Measurements from ENCODE around the gene NUTF2. TPM values are rescaled to one million over a fixed set of nuclear protein-coding genes. Genes with fewer than 3 reads are reported as not detected.
"Not testable (repeated sequence)": the region's sequence is repeated elsewhere in the genome, so short reads cannot be mapped to it uniquely, and the experiment has no call there.

NUTF2 gene
- polyA plus RNA-seq, 3 donors = 64.2 to 104 (median 90.3) TPM

- no peaks in the 10 kb centered on the region for H3K9me3 ChIP-seq (replicated peaks in 1 of 2; ENCODE audit: control insufficient read depth in 1 of 2, insufficient read depth in 1 of 2, low read length in 2 of 2)
- H3K4me2 ChIP-seq (replicated peaks; ENCODE audit: extremely low read depth, low read length, poor library complexity, severe bottlenecking) = no peak overlapping the region
- no peak overlapping the region for H2AFZ ChIP-seq (ENCODE audit: insufficient read depth, low read depth, low read length, poor library complexity, severe bottlenecking)
- TF ChIP-seq CTCF (IDR thresholded peaks at IDR 0.05) = no peak
- no peak overlapping the region for H3K4me3 ChIP-seq (replicated peaks in 1 of 3; ENCODE audit: low read depth in 2 of 3, low read length in 3 of 3)
- Mint-ChIP-seq H3K4me1 (peaks cover 23% of the 10 kb centered on the region), H3K27me3 (ENCODE audit: low read depth in 3 of 3) (no peaks in the 10 kb centered on the region), H3K36me3 (peaks cover 35 to 41% of the 10 kb centered on the region in 2 donors), H3K27ac (peak overlapping the region in 3 of 7 donors; percentile 56 to 58 (median 56)), H3K4me3 (no peak overlapping the region), H3K9me3 (peaks cover 0 to 2% (median 0%) of the 10 kb centered on the region in 7 donors)
- peaks cover 4 to 12% of the 10 kb centered on the region in 2 donors for H3K4me1 ChIP-seq (ENCODE audit: control insufficient read depth in 1 of 2, insufficient read depth in 2 of 2, low read length in 2 of 2)
- H3K9ac ChIP-seq (ENCODE audit: insufficient read depth, low read length, poor library complexity, severe bottlenecking) = no peak overlapping the region
- peaks cover 72% of the 10 kb centered on the region for H3K79me2 ChIP-seq (ENCODE audit: insufficient read depth, low read length)
- intact Hi-C loops (cut with micrococcal nuclease) = no loop called here
- H3K36me3 ChIP-seq (replicated peaks in 1 of 2; ENCODE audit: control insufficient read depth in 1 of 2, insufficient read depth in 2 of 2, low read length in 2 of 2) = peaks cover 22 to 55% of the 10 kb centered on the region in 2 donors
- H4K20me1 ChIP-seq (ENCODE audit: insufficient read depth, low read length) = peaks cover 31% of the 10 kb centered on the region
- H3K27me3 ChIP-seq (ENCODE audit: control insufficient read depth in 2 of 2, insufficient read depth in 2 of 2, low read length in 2 of 2) = no peaks in the 10 kb centered on the region
- no peak for DNase-seq
- WGBS (ENCODE audit: insufficient coverage) = 96% methylated on average over 3 of the region's 6 CpGs
- peak overlapping the region in 1 of 2 donors; percentile 59 for H3K27ac ChIP-seq (ENCODE audit: low read depth in 1 of 2, low read length in 2 of 2)
Observed at GRCh38 chr16:67861877-67862276, 15.1 kb downstream of the NUTF2 start.

GRCh38 chr16:67862623-67863583 is 16.2 kb downstream of the NUTF2 start:
- Histone ChIP-seq H3K36me3 (replicated peaks in 1 of 2; ENCODE audit: control insufficient read depth in 1 of 2, insufficient read depth in 2 of 2, low read length in 2 of 2) (peaks cover 23 to 65% of the 10 kb centered on the region in 2 donors), H3K9me3 (replicated peaks in 1 of 2; ENCODE audit: control insufficient read depth in 1 of 2, insufficient read depth in 1 of 2, low read length in 2 of 2) (no peaks in the 10 kb centered on the region), H3K4me1 (ENCODE audit: control insufficient read depth in 1 of 2, insufficient read depth in 2 of 2, low read length in 2 of 2) (peaks cover 0 to 5% of the 10 kb centered on the region in 2 donors), H3K4me3 (replicated peaks in 1 of 3; ENCODE audit: low read depth in 2 of 3, low read length in 3 of 3) (no peak overlapping the region), H3K4me2 (replicated peaks; ENCODE audit: extremely low read depth, low read length, poor library complexity, severe bottlenecking) (no peak overlapping the region), H3K27me3 (ENCODE audit: control insufficient read depth in 2 of 2, insufficient read depth in 2 of 2, low read length in 2 of 2) (no peaks in the 10 kb centered on the region), H3K9ac (ENCODE audit: insufficient read depth, low read length, poor library complexity, severe bottlenecking) (no peak overlapping the region), H3K27ac (ENCODE audit: low read depth in 1 of 2, low read length in 2 of 2) (no peak overlapping the region), H2AFZ (ENCODE audit: insufficient read depth, low read depth, low read length, poor library complexity, severe bottlenecking) (no peak overlapping the region), H4K20me1 (ENCODE audit: insufficient read depth, low read length) (peaks cover 21% of the 10 kb centered on the region), H3K79me2 (ENCODE audit: insufficient read depth, low read length) (peaks cover 62% of the 10 kb centered on the region)
- TF ChIP-seq CTCF (IDR thresholded peaks at IDR 0.05) = no peak
- DNase-seq = no peak
- H3K9me3 Mint-ChIP-seq = peaks cover 0 to under 1% (median 0%) of the 10 kb centered on the region in 7 donors
- H3K4me1 Mint-ChIP-seq = peaks cover 12% of the 10 kb centered on the region
- peaks cover 41 to 50% of the 10 kb centered on the region in 2 donors for H3K36me3 Mint-ChIP-seq
- no peaks in the 10 kb centered on the region for H3K27me3 Mint-ChIP-seq (ENCODE audit: low read depth in 3 of 3)
- WGBS (ENCODE audit: insufficient coverage) = 97% methylated on average over 7 of the region's 11 CpGs
- peak overlapping the region in 4 of 7 donors; percentile 39 to 78 (median 62) for H3K27ac Mint-ChIP-seq
- intact Hi-C loops (cut with micrococcal nuclease) = no loop called here
- no peak overlapping the region for H3K4me3 Mint-ChIP-seq

- H3K4me3 ChIP-seq (replicated peaks in 1 of 3; ENCODE audit: low read depth in 2 of 3, low read length in 3 of 3); H2AFZ ChIP-seq (ENCODE audit: insufficient read depth, low read depth, low read length, poor library complexity, severe bottlenecking); H3K27me3 ChIP-seq (ENCODE audit: control insufficient read depth in 2 of 2, insufficient read depth in 2 of 2, low read length in 2 of 2); intact Hi-C loops (cut with micrococcal nuclease); DNase-seq; H3K27ac ChIP-seq (ENCODE audit: low read depth in 1 of 2, low read length in 2 of 2); H3K4me3 Mint-ChIP-seq; H3K9me3 Mint-ChIP-seq; H3K9ac ChIP-seq (ENCODE audit: insufficient read depth, low read length, poor library complexity, severe bottlenecking); H3K9me3 ChIP-seq (replicated peaks in 1 of 2; ENCODE audit: control insufficient read depth in 1 of 2, insufficient read depth in 1 of 2, low read length in 2 of 2); H3K4me1 Mint-ChIP-seq; H3K4me1 ChIP-seq (ENCODE audit: control insufficient read depth in 1 of 2, insufficient read depth in 2 of 2, low read length in 2 of 2); H3K27me3 Mint-ChIP-seq (ENCODE audit: low read depth in 3 of 3); H3K4me2 ChIP-seq (replicated peaks; ENCODE audit: extremely low read depth, low read length, poor library complexity, severe bottlenecking): not testable (repeated sequence)
- peaks cover 34 to 77% of the 10 kb centered on the region in 2 donors for H3K36me3 ChIP-seq (replicated peaks in 1 of 2; ENCODE audit: control insufficient read depth in 1 of 2, insufficient read depth in 2 of 2, low read length in 2 of 2)
- H4K20me1 ChIP-seq (ENCODE audit: insufficient read depth, low read length) = peaks cover 12% of the 10 kb centered on the region
- Mint-ChIP-seq H3K36me3 (peaks cover 42 to 58% of the 10 kb centered on the region in 2 donors), H3K27ac (peak overlapping the region in 2 of 7 donors; percentile 41 to 61)
- peaks cover 51% of the 10 kb centered on the region for H3K79me2 ChIP-seq (ENCODE audit: insufficient read depth, low read length)
- 100% methylated on average over 2 of the region's 6 CpGs for WGBS (ENCODE audit: insufficient coverage)
Observed at GRCh38 chr16:67864044-67864443, 17.3 kb downstream of the NUTF2 start.
